ENCODE data around the gene PLA2G6.
"Not testable (repeated sequence)": the region's sequence is repeated elsewhere in the genome, so short reads cannot be mapped to it uniquely, and the experiment has no call there.

The PLA2G6 gene

GRCh38 chr22:38080850-38081635, 100.6 kb downstream of the PLA2G6 start:
- DNase-seq = no peak

- DNase-seq = no peak
Measured at GRCh38 chr22:38080474-38080849, 101.2 kb downstream of the PLA2G6 start.

GRCh38 chr22:38079804-38080203, 101.8 kb downstream of the PLA2G6 start:
- no peak for DNase-seq

- DNase-seq = not testable (repeated sequence)
Measured at GRCh38 chr22:38079208-38079607, 102.4 kb downstream of the PLA2G6 start.

- no peak for DNase-seq
Measured at GRCh38 chr22:38078046-38078840, 103.4 kb downstream of the PLA2G6 start.

GRCh38 chr22:38077595-38077994, 104.0 kb downstream of the PLA2G6 start:
- DNase-seq = no peak

GRCh38 chr22:38077096-38077495, 104.5 kb downstream of the PLA2G6 start:
- no peak for DNase-seq

- no peak for DNase-seq
Measured at GRCh38 chr22:38075961-38076360, 105.7 kb downstream of the PLA2G6 start.

GRCh38 chr22:38075105-38075825, 106.4 kb downstream of the PLA2G6 start:
- DNase-seq = no peak

- no peak for DNase-seq
Measured at GRCh38 chr22:38074181-38075104, 107.2 kb downstream of the PLA2G6 start.

- no peak for DNase-seq
Measured at GRCh38 chr22:38073150-38074130, 108.2 kb downstream of the PLA2G6 start.

GRCh38 chr22:38072322-38073149, 109.1 kb downstream of the PLA2G6 start:
- no peak for DNase-seq

- DNase-seq = no peak
Measured at GRCh38 chr22:38071421-38072321, 110.0 kb downstream of the PLA2G6 start.

- no peak for DNase-seq
Measured at GRCh38 chr22:38070250-38070921, 111.2 kb downstream of the PLA2G6 start.

GRCh38 chr22:38069372-38070249, 112.0 kb downstream of the PLA2G6 start:
- DNase-seq = peak; percentile 38

GRCh38 chr22:38068641-38069371, 112.8 kb downstream of the PLA2G6 start:
- no peak for DNase-seq
